Erythroblast (primary cell): ENCODE measurements around the gene TFIP11.

ENCODE experiments used
- GATA1 ChIP-seq: IDR thresholded peaks from 2 replicates; pipeline ENCODE4 v1.6.1; 2011; ENCODE audit warnings: low read depth, mild to moderate bottlenecking, control low read depth, low read length, moderate library complexity
- POLR2A ChIP-seq: IDR thresholded peaks from 2 replicates; pipeline ENCODE4 v1.6.1; 2011; ENCODE audit warnings: mild to moderate bottlenecking, low read length

- TF ChIP-seq POLR2A = no peak
- no peak for TF ChIP-seq GATA1
These were observed 22.0 kb upstream of the TFIP11 start for GRCh38 chr22:26534171-26534855.
